Bronchial smooth muscle cell (primary cell): ENCODE measurements around the gene XAF1. TPM values are rescaled to one million over a fixed set of nuclear protein-coding genes. Genes with fewer than 3 reads are reported as not detected.

ENCODE experiments used
- total RNA-seq: library from RNA; depleted of rRNA; stranded (reverse); fragments of >200 nt; gene quantifications from 2 replicates; pipeline ENCODE4 v1.2.1, GENCODE V29; 2014

The XAF1 gene
- 27.4 and 42.6 TPM in 2 replicates for total RNA-seq

GRCh38 chr17:6755731-6756184, at the start of gene XAF1:
TSS of gene XAF1 (plus strand) at chr17:6756046. CDS start at chr17:6756079, 33 bp downstream.

GRCh38 chr17:6713130-6713917, 42.5 kb upstream of the XAF1 start, which contains the start of gene SLC13A5:
TSS of gene SLC13A5 (minus strand) at chr17:6713369. CDS start at chr17:6713333, 36 bp downstream.

GRCh38 chr17:6775871-6776405, 20.1 kb downstream of the XAF1 start, which contains the start of gene FBXO39:
TSS of gene FBXO39 (plus strand) at chr17:6776215. CDS start at chr17:6779869, 3,654 bp downstream.

Other genes starting within 250 kb of the XAF1 start
- gene PITPNM3, start 199.5 kb upstream of the XAF1 start, total RNA-seq = 0.26 and 0.63 TPM in 2 replicates
- gene KIAA0753, start 115.3 kb upstream of the XAF1 start, total RNA-seq = 8.2 and 9.0 TPM in 2 replicates
- 118 and 120 TPM in 2 replicates for gene TXNDC17, start 115.0 kb upstream of the XAF1 start, total RNA-seq
- gene MED31, start 104.4 kb upstream of the XAF1 start, total RNA-seq = 8.0 and 9.2 TPM in 2 replicates
- 0.17 and 0.32 TPM in 2 replicates for gene C17orf100, start 104.3 kb upstream of the XAF1 start, total RNA-seq
- gene SLC13A5, start 42.7 kb upstream of the XAF1 start, total RNA-seq = not detected in 2 replicates
- gene FBXO39, start 20.2 kb downstream of the XAF1 start, total RNA-seq = 0.09 TPM in 1 of 2 replicates, not detected in the other
- gene TEKT1, start 75.7 kb downstream of the XAF1 start, total RNA-seq = not detected in 2 replicates
- gene ALOX12, start 240.0 kb downstream of the XAF1 start, total RNA-seq = 0.09 TPM in 1 of 2 replicates, not detected in the other